Sigmoid colon (tissue), 4 donors: ENCODE results near the gene ARHGEF19.

Source experiments
- CTCF ChIP-seq, 4 experiments: fragments of 450-650 bp in 3 of 4; fragments of 200-600 bp in 1 of 4; IDR thresholded peaks; one replicate each; pipeline ENCODE4 v1.5.1; 2016 to 2019; ENCODE audit warnings: antibody characterized with exemption in 4 of 4, mild to moderate bottlenecking in 3 of 4, moderate library complexity in 2 of 4
- EP300 ChIP-seq, 4 donors: sonication (generic); formaldehyde crosslinking; IDR thresholded peaks; one replicate each; pipeline ENCODE4 v1.6.1; 2017; ENCODE audit warnings: antibody characterized with exemption in 4 of 4
- POLR2A ChIP-seq, 2 donors: fragments of 450-650 bp; IDR thresholded peaks; one replicate each; pipeline ENCODE4 v1.6.1; 2016; ENCODE audit warnings: antibody characterized with exemption in 2 of 2, mild to moderate bottlenecking in 2 of 2, moderate library complexity in 2 of 2
- POLR2AphosphoS5 ChIP-seq, 4 donors: sonication (generic); formaldehyde crosslinking; IDR thresholded peaks; one replicate each; pipeline ENCODE4 v1.6.1; 2017; ENCODE audit warnings: antibody characterized with exemption in 4 of 4

GRCh38 chr1:16172964-16173446 lies 39.4 kb downstream of the ARHGEF19 start:
- TF ChIP-seq CTCF (IDR thresholded peaks at IDR 0.05) (no peak), POLR2AphosphoS5 (IDR thresholded peaks at IDR 0.05) (peak in 1 of 4 donors; percentile 13), POLR2A (IDR thresholded peaks at IDR 0.05) (no peak), EP300 (IDR thresholded peaks at IDR 0.05) (no peak)
